CD4-positive, alpha-beta T cell treated with Interleukin-6 for 4 hours (primary cell): Measurements from ENCODE around the gene UBAC1.
"Not testable (repeated sequence)": the region's sequence is repeated elsewhere in the genome, so short reads cannot be mapped to it uniquely, and the experiment has no call there.

Experiments used
- DNase-seq: peaks from one replicate; pipeline ENCODE4 v3.0.0-alpha.2; 2020; ENCODE audit warnings: mixed read lengths

Gene UBAC1

GRCh38 chr9:135957431-135957830 lies 3.7 kb downstream of the UBAC1 start:
- no peak for DNase-seq

- no peak for DNase-seq
These were observed 4.4 kb downstream of the UBAC1 start for GRCh38 chr9:135956802-135957174.

DNA sequence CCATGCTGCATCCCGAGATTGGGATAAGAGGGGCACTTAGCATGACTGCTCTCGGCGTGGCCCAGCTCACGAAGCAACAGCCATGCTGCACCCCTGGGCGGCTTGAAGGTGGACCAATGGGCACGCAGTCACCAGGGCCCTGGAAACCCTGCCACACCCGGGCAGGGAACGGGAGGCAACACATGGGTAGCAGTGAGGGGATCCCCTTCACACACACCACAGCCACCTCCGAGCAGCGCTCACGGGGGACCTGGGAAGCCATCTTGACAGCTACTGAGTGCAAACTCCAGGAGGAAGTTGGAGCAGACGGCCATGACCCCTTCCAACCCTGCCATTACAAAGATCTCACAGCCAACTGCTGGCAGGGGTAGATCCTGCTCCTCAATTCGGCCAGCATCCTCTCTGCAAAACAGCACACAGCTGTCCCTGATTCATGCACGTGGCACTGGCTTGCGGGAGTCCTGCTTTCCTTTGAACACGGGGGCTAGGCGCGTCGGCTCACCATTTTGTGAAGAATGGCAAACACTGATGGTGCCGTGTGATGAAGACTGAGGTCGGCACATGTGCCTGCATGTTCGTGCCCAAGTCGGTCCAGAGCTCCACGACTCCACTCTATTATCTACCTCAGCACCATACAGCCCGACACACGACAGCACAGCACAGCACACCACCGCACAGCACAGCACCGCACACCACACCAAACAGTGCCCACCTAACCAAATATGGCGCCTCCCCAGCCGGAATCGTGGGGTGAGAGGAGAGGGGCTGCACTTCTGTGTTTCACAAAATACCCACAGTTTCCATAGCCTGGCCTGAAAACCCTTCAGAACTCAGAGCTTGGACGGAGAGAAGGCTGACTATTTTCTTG lies 5.0 kb downstream of the UBAC1 start:
- no peak for DNase-seq

- no peak for DNase-seq
These were observed 8.4 kb downstream of the UBAC1 start for GRCh38 chr9:135952664-135953206.

GRCh38 chr9:135951889-135952663 lies 9.1 kb downstream of the UBAC1 start:
- no peak for DNase-seq

DNA sequence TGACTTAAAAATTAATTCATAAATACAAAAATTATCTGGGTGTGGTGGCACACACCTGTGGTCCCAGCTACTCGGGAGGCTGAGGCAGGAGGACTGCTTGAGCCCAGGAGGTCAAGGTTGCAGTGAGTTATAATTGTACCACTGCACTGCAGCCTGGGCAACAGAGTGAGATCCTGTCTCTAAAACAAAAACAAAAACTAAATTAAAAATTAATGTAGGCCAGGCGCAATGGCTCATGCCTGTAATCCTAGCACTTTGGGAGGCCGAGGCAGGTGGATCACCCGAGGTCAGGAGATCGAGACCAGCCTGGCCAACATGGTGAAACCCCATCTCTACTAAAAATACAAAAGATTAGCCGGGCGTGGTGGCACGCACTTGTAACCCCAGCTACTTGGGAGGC lies 9.9 kb downstream of the UBAC1 start:
- not testable (repeated sequence) for DNase-seq

- not testable (repeated sequence) for DNase-seq
These were observed 10.3 kb downstream of the UBAC1 start for GRCh38 chr9:135950841-135951240.

DNA sequence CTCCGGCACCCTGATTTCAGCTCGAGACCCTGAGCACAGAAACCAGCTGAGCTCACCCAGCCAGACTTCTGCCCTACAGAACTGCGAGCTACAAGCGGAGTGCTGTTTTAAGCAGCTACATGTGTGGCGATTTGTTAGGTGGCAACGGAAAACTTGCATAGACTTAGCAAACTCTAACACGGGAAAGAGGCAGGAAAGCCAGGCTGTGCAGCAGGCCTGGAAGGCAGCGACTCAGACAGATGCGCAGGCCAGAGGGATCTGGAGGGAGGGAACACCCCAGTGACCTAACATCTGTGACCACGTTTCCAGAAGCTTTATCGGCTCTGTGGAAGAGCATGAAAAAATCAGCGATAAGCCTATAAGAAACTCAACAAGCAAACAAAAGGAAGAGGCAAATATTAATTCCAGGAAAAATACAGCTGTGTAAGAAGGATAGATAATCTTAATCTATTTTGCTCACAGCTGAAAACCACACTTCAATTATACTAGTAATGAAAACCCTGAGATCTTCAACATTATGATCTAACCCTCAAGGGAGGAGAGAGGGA lies 11.0 kb downstream of the UBAC1 start:
- no peak for DNase-seq

- no peak for DNase-seq
These were observed 11.6 kb downstream of the UBAC1 start for GRCh38 chr9:135949501-135950134.

GRCh38 chr9:135948968-135949367 lies 12.2 kb downstream of the UBAC1 start:
- DNase-seq = no peak

GRCh38 chr9:135948446-135948845 lies 12.7 kb downstream of the UBAC1 start:
- DNase-seq = no peak

- DNase-seq = no peak
These were observed 13.6 kb downstream of the UBAC1 start for GRCh38 chr9:135947582-135947981.

DNA sequence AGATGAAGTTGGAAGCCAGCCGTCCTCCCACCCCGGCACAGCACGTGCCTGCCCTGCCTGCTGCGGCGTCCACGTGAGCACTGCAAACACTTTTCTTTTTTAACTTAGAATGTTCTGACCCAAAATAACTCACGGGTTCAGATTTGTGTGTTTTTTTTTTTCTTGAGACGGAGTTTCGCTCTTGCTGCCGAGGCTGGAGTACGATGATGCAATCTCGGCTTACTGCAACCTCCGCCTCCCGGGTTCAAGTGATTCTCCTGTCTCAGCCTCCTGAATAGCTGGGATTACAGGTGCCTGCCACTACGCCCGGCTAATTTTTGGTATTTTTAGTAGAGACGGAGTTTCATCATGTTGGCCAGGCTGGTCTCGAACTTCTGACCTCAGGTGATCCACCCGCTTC lies 14.1 kb downstream of the UBAC1 start:
- DNase-seq = not testable (repeated sequence)

- DNase-seq = no peak
These were observed 14.7 kb downstream of the UBAC1 start for GRCh38 chr9:135946392-135946994.

- DNase-seq = no peak
These were observed 15.2 kb downstream of the UBAC1 start for GRCh38 chr9:135945969-135946368.

DNA sequence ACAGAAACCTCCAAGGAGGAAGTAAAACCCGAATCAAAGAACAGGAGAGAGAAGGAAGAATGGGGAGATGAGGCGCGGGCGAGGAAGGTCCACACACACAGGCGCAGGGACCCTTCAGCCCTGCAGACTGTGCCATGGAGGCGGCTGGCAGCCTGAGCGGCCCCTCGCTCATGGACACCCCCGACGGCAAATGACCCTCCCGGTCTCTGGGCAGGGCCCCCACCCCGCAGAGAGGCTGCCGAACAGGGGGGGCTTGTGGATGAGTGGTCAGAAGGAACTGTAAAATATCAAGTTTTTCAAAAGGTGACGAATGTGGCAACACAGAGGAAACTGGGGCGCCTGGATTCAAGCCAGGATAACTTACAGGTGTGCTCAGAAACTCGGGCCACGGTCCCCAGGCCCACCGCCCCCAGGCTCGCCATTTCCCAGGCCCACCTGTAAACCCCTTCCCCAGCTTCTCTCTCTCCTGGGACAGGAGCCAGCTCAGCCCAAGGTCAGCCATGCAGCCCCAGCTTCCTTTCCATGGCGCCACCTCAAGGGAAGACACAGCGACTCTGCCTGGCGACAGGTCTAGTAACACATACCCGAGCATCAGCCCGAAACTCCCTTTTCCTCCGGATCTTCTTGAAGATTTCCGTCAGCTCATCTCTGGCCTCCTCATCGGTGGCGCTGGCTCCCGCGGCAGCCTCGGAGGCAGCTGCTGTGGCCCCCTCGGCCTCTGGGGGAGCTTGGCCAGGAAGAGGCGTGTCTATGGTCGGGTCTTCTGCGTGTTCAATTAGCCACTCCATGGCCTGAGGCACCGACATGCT lies 16.5 kb downstream of the UBAC1 start:
- DNase-seq = no peak

- not testable (repeated sequence) for DNase-seq
These were observed 17.6 kb downstream of the UBAC1 start for GRCh38 chr9:135943604-135944003.

- DNase-seq = no peak
These were observed 19.7 kb downstream of the UBAC1 start for GRCh38 chr9:135941288-135941995.

- peak; percentile 26 for DNase-seq
These were observed 21.6 kb downstream of the UBAC1 start for GRCh38 chr9:135939351-135940265.
